CD4-positive, alpha-beta T cell treated with Interleukin-6 for 4 hours (primary cell): Measurements from ENCODE around the gene JAG2.

Experiments
- DNase-seq: peaks from one replicate; pipeline ENCODE4 v3.0.0-alpha.2; 2020; ENCODE audit warnings: mixed read lengths

The JAG2 gene

DNA sequence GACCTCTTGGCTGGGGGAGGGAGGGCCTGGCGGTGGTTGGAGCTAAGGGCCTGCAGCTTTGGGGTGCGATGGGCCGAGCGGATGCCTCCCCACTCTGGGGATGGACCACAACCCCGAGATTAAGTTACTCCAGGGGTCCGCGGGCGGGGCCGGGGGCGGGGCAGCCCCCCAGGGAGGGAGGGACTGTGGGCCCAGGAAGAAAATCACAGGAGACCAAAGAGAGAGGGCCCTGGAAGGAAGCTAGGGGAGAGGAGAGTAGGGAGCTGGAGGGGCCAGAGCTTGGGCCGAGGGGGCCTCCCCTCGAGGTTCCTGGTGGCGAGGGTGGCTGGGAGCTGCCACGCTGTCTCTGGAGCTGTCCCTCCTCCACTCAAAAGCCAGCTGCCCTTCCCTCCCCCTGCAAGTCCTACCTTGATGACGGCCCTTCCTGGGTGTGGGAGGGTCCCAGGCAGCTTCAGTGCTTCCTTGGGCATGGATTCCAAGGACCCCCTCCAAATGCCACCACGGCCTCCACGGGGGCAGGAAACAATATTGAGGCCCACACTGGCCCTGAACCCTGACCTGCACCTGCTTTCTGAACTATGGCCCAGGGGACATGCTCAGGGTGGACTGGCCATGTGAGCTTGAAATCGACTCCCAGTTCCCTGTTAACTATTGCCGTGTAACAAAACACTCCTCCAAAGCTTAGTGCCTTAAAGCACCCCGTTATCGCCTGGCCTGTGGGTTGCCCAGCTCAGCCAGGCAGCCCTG lies 13.1 kb upstream of the JAG2 start:
- DNase-seq: no peak

DNA sequence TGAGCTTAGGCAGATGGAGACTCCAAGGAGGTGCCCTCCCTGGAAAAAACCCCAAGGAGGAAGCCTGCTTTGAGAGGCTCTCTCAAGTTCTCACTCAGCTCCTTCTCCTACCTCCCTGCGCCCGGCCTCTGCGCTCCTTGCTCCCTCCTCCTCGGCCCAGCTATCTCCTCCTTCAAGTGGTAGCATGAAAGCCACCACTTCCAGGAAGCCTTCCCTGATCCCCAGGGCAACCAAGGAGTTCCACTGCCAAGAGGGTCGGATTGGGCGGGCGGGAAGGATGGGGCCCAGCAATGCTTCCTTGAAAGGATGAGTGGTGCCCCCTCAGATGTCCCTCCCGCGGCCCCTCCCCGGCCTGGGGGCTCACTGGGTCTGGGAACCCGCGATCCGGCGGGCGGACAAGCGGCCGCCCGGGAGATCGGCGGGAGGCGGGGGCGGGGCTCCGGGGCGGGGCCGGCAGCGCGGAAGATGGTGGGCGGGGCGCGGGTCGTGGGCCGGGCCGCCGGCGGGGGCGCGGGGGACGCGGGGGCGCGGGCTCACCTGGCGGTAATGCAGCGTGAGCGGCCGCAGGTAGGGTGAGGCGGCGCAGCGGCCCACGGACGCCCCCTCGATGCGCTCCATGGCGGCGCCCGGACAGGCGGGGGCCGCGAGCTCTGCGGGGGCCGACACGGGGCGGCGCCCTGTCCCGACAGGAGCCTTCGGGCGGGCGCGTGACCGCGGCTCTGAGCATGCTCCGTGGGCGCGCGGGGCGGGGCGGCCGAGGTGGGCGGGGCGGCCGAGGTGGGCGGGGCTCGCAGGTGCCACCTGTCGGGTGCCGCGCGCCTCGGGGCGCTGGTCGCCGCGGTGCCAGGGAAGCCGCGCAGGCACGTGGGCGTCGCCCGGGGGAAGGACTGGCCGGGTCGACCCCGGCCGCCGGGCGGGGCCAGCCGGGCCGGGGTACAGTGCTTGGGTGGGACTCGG lies 12.3 kb upstream of the JAG2 start, which contains the start of gene NUDT14:
TSS of gene NUDT14 (minus strand) at position 721 of the 957 bp plus-strand sequence. CDS start at position 618, 103 bp downstream.
- peak; percentile 87 for DNase-seq

DNA sequence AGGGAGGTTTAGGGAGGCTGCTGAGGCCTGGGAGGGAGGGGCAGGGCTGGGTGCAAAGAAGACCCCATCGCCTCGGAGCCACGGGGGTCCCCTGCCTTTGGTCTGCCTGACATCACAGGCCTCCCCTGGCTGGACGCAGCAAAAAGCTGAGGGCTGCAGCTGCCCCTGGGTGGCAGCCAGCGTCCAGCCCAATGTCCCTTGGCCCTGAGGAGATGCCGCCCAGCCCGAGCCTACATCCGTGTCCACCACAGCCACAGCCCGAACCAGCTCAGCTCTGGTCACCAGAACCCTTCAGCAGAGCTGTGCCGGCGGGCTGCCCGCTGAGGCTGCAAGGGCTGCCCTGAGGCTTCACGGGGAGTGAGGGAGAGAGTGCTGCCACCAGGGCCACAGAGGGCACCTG lies 10.6 kb upstream of the JAG2 start:
- no peak for DNase-seq

DNA sequence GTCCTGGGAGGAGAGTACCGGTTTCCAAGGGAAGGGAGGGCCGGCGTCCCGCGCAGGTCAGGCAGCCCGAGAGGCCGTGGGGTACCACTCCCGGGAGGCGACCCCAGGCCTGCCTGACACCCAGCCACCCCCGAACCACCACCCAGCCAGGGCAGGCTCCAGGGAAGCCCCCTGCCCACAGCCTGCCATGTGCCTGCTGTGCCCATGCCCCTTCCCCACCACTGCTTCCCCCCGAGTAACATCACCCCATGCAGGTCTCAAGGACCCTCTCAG lies 10.2 kb upstream of the JAG2 start:
- DNase-seq: no peak

DNA sequence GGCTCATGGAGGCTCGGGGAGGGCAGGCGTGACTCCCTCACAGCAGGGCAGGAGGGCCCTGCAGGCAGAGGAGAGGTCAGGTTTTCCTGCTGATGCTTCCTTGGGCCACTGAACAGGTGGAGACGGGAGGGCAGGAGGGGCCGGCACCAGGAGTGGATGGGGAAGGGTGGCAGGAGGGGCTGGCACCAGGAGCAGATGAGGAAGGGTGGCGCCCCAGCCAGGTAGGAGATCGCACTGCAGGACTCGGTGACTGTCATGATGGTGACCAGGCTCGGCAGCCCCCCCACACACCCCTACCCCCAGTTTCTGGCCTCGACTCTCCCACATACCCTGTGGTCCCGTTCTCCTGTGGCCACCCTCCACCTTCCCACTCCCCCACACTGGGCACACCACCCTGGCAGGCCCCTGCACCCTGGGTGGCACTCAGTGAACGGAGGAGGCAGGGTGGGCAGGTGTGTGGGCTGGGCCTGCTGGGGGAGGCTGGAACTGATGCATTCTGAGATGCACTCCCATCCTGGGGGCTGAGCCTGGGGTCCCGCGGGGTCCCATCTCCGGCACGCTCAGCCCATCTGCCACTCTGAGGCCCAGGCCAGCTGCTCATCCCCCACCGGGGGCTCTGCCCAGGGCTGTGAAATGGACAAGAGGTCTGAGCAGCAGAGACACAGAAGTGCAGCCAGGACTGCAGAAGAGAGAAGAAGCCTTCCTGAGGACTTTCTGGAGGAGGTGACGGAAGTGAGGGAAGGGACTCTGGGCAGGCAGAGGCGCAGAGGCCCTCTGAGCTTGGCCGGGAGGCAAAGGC lies 9.7 kb upstream of the JAG2 start:
- DNase-seq: no peak

DNA sequence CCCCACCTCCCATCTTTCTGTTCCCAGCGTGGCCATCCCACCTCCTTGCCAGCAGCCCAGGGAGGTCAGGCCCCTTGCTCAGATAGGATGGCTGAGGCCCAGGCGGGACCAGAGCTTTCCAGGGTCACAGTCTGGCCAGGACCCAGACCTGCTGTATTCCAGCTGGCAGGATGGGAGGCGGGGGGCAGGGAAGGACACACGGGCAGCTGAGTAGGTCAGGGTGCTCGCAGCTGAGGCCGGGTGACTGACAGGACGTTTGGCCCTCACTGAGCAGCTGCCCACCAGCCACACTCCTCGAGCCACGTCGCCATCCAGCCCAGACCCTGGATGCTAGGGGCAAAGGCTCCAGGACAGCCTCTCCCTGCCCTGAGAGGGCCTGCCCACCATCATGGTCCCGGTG lies 8.5 kb upstream of the JAG2 start:
- DNase-seq: no peak

DNA sequence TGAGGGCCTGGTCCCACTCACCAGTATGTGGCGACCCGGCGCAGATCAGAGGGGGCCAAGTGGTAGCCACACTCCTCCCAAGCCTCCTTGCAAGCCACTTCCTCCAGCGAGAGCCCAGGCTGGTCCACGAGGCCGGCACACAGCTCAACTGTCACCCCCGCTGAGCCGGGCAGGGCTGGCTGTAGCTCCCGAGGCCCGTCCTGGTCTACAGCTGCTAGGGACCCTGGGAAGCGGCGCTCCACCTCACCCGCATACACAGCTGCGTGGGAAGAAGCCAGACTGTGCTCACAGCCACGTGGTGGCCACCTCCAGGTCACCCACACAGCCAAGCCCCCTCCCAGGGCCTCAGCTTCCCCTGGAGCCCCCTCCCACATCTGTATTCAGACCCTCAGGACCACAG lies 7.9 kb upstream of the JAG2 start:
- no peak for DNase-seq

DNA sequence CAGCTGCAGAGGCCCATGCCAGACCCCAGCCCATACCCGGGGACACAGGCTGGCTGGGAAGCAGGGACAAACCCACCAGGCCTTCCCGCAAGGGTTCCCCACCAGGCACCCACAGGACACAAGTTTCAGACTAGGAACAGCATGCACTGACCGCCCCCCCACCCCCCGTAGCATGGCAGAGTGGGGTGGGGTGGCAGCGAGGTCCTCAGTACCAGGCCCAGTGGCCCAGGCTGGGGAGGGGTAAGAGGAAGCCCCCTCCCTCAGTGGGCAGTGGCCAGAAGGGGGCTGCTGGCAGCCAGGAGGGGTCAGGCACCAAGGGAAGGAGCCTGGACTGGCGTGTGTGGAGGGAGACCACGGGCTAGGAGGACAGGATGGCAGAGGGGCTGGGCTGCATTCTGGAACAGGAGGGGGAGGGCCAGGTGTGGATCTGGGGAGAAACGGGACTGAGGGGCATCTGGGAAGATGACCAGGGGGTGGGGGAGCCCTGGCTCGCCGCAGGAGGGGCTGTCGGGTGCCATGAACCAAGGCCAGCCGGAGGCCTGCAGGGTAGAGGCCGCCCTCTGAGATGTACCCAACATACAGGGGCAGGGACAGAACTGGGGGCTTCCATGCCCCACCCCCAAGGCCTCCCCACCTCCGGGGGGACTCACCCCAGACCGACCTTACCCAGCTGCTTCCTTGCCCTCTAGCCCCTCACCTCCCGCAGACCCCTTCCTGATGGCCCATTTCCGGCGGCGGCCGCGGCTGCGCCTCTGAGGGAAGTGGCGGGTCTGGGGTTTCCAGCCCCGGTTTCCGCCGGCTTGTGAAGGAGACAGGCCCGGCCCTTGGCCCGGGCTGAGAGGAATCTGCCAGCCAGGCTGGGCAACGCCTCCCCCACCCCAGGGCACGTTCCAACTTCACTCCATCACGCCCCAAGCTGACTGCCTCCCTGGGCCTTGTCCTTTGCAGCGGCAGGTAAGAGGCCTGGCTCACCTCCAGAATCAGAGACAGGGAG lies 5.6 kb upstream of the JAG2 start:
- peak; percentile 54 for DNase-seq

DNA sequence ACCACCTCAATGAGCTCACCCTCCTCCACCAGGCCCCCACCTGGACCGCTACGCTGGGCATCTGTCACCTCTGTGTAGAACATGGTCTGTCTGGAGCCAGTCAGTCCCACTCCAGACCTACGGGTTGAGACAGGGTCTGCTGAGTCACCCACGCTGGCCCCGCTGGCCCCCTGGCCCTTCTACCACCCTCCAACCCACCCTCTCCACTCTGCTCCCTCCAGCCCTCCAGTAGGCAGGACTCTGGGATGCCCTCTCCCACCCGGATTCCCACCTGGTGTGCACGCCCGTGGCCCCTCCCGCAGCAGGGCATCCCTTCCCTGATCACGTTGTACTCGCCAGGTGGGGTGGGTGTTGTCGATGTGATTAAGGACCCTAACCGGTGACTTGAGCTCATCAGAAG lies 4.6 kb upstream of the JAG2 start:
- DNase-seq: no peak

DNA sequence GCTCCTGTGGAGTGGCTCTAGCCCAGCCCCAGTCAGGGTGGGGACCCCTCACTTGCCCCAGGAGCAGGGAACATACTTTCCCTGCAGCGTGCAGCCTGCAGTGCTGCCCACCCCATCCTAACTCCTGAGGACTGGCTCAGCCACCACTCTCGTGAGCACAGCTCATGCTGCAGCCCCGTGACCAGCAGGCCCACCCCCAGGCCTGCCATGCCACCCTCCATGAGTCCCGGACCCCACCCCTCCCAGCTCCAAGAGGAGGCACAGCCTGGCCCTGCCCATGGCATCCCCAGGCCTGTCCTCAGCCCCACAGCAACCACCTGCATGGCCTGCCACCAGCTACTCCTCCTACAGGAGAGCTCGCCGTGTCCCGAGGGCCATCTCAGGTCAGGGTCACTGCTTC lies 3.9 kb upstream of the JAG2 start:
- DNase-seq: no peak

DNA sequence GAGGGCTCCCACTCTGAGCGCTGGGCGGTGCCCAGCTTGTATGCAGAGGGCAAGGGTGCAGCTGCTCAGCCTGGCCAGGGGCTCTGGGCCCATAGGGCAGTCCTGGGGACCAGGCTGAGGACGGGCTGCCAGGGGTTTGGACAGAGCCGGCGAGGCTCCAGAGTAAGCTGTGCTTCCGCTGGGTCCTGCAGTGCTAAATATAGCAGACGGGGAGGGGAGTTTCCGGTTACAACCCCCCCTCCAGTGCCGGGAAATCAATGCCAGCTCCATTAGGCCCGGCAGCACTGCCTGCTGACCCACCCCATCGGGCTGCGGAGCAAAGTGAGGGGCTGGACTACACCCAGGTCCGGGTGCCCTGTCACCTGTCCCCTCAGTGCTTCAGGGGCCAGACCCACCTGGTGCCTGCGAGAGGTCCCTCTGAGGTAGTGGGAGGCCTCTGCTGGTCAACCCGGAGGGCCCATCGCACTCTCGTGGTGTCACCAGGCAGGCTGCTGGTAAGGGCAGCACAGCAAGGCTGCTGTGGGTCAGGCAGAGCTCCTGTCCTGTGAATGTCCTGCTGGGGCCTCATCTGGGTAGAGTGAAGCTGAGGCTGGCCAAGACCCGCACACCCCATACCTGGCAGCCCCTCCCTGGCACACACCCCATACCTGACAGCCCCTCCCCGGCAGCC lies 2.6 kb upstream of the JAG2 start:
- peak; percentile 17 for DNase-seq

DNA sequence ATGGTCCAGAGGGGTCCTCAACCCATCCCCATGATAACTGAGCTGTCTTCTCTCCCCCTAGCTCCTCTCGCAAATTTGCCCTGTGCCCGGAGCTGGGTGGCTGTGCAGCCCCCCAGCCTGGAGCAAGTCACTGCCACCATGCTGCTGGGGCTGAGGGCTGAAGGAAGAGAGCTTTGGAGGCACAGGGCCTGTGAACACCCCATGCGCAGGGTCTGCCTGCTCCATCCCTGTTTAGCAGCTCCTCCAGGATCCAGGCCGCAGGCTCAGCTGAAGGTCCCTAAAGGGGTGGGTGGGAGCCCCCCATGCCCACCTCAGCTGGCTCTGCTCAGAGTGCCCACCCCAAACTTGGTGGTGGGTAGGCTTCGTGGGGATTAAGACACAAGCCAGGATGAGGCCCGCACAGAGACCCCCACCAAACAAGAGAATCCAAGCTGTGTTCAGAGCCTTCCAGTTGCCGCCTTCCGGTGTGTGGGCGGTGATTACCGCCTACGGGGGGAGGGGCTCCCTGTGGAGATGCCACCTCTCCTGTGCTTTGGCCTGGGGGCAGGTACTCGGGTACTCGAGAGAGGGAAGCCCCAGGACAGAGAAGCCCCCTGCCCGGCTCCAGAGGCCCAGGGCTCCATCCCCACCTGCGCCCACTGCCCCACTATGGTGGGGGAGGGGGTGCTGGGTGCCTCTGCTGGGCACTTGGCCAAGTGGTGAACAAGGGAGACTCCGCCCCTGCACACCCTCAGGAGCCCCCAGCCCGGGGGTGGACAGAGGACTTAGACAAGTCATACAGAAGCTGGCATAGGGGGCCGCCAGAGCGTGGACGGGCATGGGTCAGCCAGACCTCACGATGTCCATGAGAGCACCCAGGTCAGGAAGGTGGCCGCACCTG lies 1.4 kb upstream of the JAG2 start:
- DNase-seq: peak; percentile 58

DNA sequence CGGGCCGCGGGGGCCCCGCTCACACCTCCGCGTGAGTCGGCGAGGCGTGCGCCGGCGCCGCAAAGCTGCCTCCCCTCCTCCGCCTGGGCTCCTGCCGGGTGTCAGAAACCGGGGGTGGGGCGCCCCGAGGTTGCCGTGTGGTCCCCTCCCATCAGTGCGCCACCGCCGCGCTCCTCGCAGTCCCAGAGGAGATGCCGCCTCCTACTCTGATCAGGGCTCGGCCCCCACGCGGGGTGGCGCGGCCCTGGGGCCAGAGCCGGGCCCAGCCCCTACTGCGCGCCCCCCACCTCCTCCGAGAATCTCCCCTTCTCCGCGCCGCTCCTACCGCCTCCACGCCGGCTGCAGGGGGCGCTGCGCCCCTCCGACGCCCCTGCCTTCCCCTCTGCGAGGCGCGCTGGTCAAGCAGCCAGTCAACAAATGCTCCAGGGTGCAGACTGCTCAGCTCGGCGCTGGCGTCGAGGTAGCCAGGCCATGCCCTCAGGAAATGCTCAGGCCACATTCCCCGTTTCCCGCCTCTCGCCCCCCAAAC lies 467 bp upstream of the JAG2 start:
- peak; percentile 58 for DNase-seq

DNA sequence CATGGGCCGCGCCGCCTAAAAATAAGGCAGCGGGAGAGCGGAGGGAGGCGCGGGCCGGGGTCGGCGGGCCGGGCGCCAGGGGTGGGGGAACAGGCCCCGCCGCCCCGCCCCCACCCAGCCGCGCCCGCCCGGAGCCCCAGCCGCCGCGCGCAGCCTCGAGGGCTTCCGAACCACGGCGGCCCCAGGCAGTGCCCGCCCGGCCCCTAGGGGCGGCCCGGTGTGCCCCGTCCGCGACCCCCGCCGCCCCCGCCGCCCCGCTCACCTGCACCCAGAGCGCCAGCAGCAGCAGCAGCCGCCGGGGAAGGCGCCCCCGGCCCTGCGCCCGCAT lies 519 bp downstream of the JAG2 start:
- no peak for DNase-seq

DNA sequence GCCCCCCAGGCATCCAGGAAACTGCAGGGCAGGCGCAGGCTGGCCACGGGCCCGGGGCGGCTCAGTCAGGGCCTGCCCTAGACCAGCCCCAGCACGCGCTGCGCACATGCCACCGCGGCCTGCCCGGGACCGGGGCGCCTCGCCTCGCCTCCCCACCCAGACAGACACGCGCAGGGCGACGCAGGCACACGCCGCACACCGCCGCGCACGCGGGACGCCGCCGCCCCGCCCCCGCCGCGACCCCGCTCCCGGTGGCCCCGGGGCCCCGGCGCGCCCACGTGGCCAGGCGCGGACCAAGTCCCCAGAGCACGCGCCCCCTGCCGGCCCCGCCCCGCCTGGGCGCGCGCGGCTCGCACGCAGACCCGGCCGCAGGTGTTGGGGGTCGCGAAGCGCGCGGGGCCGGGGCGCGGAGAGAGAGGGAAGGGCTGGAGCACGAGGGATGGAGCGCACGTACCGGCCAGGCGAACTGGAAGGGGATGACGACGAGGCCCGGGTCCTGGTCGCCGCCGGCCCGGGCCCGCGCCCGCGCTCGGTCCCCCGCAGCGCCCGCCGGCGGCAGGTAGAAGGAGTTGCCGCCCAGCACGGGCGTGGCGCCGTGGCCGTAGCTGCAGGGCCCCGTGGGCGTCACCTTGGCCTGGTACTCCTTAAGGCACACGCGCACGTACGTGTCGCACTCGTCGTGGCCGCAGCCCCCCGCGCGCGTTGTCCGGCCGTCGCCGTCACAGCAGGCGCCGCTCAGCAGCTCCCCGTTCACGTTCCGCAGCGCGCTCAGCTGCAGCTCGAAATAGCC lies 1.1 kb downstream of the JAG2 start:
- peak; percentile 20 for DNase-seq

DNA sequence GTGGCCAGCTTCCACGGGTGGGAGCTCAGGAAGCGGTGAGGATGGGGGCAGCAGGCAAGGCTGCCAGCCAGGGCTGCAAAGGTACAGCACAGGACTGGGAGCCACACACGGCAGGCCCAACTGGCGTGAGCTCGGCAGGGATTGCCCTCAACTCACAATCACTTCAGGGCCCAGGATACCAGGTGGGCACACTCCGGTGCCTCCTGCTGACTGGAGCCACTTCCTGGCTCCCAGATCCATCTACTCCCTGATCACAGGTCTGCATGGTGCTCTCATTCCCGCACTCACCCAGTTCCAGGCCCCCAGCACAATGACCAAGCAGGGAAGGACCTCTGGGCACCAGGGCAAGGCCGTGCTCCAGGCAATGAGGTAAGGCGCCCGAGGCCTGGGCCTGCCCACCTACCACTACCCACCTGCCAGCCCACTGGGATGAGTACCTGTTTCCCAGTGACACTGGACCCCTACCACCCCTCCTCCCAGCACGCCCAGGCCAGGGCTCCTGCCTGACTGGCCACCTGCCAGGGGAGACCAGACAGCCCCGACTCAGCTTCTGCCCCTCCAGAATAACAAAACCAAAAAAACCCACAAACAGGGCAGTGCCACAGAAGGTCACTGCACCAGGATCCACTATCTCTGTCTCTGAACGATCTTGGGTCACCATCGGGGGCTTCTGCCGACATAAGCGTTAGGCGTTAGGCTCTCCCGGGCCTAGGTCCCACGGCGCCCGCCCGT lies 1.8 kb downstream of the JAG2 start:
- no peak for DNase-seq

DNA sequence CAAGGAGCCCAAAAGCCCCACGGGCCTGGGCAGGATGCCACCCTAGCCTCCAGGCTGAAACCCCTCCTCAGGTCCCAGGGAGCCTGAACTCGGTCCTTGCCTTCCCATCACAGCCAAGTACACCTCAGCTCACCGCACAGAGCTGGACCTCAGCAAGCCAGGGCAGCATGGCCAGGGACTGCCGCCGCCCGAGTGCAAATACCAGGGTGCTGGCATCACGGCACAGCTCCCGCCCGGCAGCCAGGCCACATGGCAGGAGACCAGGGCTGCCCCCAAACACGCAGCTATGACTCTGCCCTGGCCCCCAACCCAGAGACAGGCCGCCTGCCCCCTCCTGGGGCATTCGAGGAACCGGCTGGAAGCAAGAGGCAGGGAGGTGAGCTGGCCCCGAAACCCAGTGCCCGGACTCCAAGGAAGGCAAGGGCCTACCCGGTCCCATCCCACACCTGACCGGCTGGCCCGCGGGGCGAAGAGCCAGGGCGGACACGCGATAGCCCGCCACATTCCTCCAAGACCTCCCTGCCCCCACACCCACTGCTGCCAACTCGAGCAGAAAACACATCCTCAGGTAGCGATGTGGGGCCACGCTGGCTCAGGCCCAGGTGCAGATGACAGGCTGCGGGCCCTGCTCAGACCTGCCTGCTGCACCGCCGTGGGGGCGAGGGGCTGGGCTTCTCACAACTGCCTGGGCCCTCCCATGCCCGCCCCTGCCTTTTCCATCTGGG lies 2.7 kb downstream of the JAG2 start:
- DNase-seq: no peak

DNA sequence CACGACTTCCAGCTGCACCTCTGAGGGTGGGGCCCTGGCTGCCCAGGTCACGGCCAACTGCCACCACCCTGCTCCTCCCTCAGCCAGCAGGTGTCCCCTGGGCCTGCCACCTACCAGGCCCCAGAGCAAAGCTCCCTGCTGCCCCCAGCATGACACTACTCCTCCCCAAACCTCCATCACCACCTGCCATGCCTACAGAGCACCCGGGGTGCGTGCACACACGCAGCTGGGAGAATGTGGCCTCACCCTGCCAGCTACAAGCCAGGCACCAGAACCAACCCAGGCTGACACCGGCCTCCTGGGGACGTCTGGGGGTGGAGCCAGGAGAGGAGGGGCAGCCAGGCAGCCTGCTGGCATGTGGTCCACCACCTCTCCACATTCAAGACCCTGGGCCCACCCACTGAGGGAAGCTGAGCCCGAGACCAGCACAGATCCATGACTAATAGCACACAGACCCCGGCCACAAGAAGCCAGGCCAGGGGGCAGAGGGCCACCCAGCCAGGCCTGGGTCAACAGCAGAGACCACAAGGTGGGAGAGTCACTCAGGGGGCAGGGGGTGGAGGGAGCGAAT lies 3.4 kb downstream of the JAG2 start:
- no peak for DNase-seq
